Neural crest cell (in vitro differentiated cells): ENCODE results near the gene CDH13. TPM values are rescaled to one million over a fixed set of nuclear protein-coding genes. Genes with fewer than 3 reads are reported as not detected.

Experiments
- DNase-seq: peaks from one replicate; pipeline ENCODE4 v3.0.0; 2021; ENCODE audit warnings: low read depth, mixed read lengths, low spot score
- H3K27ac Mint-ChIP-seq: one replicate; pipeline ENCODE4 v1.8.0; 2021; ENCODE audit warnings: mild to moderate bottlenecking, mixed read lengths; ENCODE audit not compliant: unreplicated experiment
- H3K27me3 Mint-ChIP-seq: 2 replicates; pipeline ENCODE4 v1.8.0; 2021; ENCODE audit warnings: low read depth, mild to moderate bottlenecking, mixed read lengths
- H3K36me3 Mint-ChIP-seq: 2 replicates; pipeline ENCODE4 v1.8.0; 2021; ENCODE audit warnings: low read depth, mild to moderate bottlenecking, mixed read lengths
- H3K4me1 Mint-ChIP-seq: 2 replicates; pipeline ENCODE4 v1.8.0; 2021; ENCODE audit warnings: mixed read lengths
- H3K4me3 Mint-ChIP-seq: one replicate; pipeline ENCODE4 v1.8.0; 2021; ENCODE audit warnings: mild to moderate bottlenecking, mixed read lengths
- H3K9me3 Mint-ChIP-seq: 2 replicates; pipeline ENCODE4 v1.8.0; 2021; ENCODE audit warnings: mixed read lengths
- CTCF ChIP-seq: fragments of 200-600 bp; sonication (generic); conservative IDR thresholded peaks from 2 replicates; pipeline ENCODE4 v1.5.0; 2021; ENCODE audit warnings: antibody characterized with exemption, mild to moderate bottlenecking
- total RNA-seq: library from RNA; stranded (reverse); gene quantifications from 2 replicates; pipeline ENCODE4 v1.2.1, GENCODE V29; 2021

The CDH13 gene
- total RNA-seq, 1 donor from 2014 or later: 1.1 TPM

GRCh38 chr16:82652826-82653225 lies 26.1 kb downstream of the CDH13 start:
- Mint-ChIP-seq H3K27ac (no peak overlapping the region), H3K4me3 (no peak overlapping the region), H3K36me3 (no peaks in the 10 kb centered on the region), H3K4me1 (peaks cover 17% of the 10 kb centered on the region), H3K27me3 (no peaks in the 10 kb centered on the region), H3K9me3 (no peaks in the 10 kb centered on the region)
- no peak for DNase-seq
- no peak for TF ChIP-seq CTCF

- no peaks in the 10 kb centered on the region for H3K27me3 Mint-ChIP-seq
- TF ChIP-seq CTCF: no peak
- peak overlapping the region; percentile 95 for H3K27ac Mint-ChIP-seq
- peak overlapping the region; percentile 0 for H3K4me3 Mint-ChIP-seq
- H3K9me3 Mint-ChIP-seq: no peaks in the 10 kb centered on the region
- H3K36me3 Mint-ChIP-seq: no peaks in the 10 kb centered on the region
- peaks cover 17% of the 10 kb centered on the region for H3K4me1 Mint-ChIP-seq
- no peak for DNase-seq
Measured at GRCh38 chr16:82653550-82654511, 27.1 kb downstream of the CDH13 start.

- H3K4me1 Mint-ChIP-seq: peaks cover 17% of the 10 kb centered on the region
- H3K27ac Mint-ChIP-seq: no peak overlapping the region
- DNase-seq: no peak
- no peaks in the 10 kb centered on the region for H3K36me3 Mint-ChIP-seq
- TF ChIP-seq CTCF: no peak
- H3K9me3 Mint-ChIP-seq: no peaks in the 10 kb centered on the region
- H3K27me3 Mint-ChIP-seq: no peaks in the 10 kb centered on the region
- H3K4me3 Mint-ChIP-seq: no peak overlapping the region
Measured at GRCh38 chr16:82655072-82655714, 28.4 kb downstream of the CDH13 start.

DNA sequence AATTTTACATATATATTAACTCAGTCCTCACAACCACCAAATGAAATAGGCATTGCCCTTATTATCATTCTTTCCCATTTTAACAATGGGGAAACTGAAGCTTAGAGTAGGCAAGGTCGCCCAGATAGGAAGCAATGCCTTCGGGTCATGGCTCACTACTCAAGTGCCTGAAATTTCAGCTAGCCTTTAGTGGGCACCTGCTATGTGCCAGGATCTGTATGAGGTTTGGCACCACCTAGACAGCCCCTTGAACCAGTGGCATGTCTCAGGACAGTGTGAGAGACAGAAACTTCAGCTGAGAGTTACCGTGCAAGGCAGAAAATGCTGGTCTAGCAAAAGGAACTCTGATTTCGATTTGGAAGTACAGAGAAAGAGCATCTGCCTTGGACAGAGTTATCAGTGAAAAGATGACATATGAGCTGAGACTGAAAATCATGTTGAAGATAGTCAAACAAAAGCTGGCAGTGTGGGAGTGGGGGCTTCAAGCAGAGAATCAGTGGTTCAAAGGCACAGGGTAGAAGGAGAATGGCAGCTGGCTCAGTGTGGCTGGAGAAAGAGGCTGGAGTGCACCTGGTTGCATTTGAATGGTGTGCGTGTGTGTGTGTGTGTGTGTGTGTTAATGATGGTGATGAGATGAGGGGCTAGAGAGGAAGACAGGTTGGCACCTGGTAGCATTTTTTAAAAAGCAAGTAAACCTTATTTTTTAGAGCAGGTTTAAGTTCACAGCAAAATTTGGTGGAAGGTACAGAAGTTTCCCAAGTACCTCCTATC lies 29.1 kb downstream of the CDH13 start:
- H3K9me3 Mint-ChIP-seq: no peaks in the 10 kb centered on the region
- DNase-seq: no peak
- no peak for TF ChIP-seq CTCF
- H3K4me3 Mint-ChIP-seq: no peak overlapping the region
- peaks cover 18% of the 10 kb centered on the region for H3K4me1 Mint-ChIP-seq
- H3K27ac Mint-ChIP-seq: no peak overlapping the region
- H3K27me3 Mint-ChIP-seq: no peaks in the 10 kb centered on the region
- H3K36me3 Mint-ChIP-seq: no peaks in the 10 kb centered on the region

DNA sequence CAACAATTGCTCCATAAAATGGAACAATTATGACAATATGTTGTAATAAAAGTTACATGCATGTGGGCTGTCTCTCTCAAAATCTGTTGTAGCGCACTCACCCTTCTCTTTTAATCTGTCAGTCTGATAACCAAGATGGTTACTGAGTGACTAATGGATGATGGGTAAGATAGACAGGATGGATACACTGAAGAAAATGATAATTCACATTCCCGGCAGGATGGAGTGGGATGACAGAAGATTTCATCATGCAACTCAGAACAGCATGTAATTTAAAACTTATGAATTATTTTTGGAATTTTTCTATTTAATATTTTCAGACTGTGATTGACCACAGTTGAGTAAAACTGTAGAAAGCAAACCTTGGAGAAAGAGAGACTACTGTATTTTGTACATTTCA lies 30.5 kb downstream of the CDH13 start:
- Mint-ChIP-seq H3K27me3 (no peaks in the 10 kb centered on the region), H3K36me3 (no peaks in the 10 kb centered on the region), H3K4me1 (peaks cover 22% of the 10 kb centered on the region), H3K4me3 (no peak overlapping the region), H3K27ac (no peak overlapping the region), H3K9me3 (no peaks in the 10 kb centered on the region)
- no peak for DNase-seq
- TF ChIP-seq CTCF: no peak
